ENCODE data around the gene AKAP13.

The AKAP13 gene

GRCh38 chr15:85588677-85589076, 208.3 kb downstream of the AKAP13 start:
- no peak for FAIRE-seq
- no peak for DNase-seq (ENCODE audit: insufficient read length, low spot score)
- no peak for TF ChIP-seq POLR2AphosphoS5 (IDR thresholded peaks at IDR 0.05; ENCODE audit: low read depth, low read length)
- no peak for TF ChIP-seq PAX5 (IDR thresholded peaks at IDR 0.05; ENCODE audit: insufficient read depth, low read length, severe bottlenecking)
- no peak for TF ChIP-seq POU2F2 (IDR thresholded peaks at IDR 0.05; ENCODE audit: low read depth, low read length)
- no peak for TF ChIP-seq TAF1 (IDR thresholded peaks at IDR 0.05; ENCODE audit: low read depth, low read length)
- TF ChIP-seq SPI1 (IDR thresholded peaks at IDR 0.05; ENCODE audit: low read depth, low read length), result no peak
- no peak for TF ChIP-seq POLR2A (IDR thresholded peaks at IDR 0.05; ENCODE audit: low read depth, low read length)

- no peak for FAIRE-seq
- no peak for DNase-seq (ENCODE audit: insufficient read length, low spot score)
- TF ChIP-seq TAF1 (IDR thresholded peaks at IDR 0.05; ENCODE audit: low read depth, low read length) (no peak), POLR2A (IDR thresholded peaks at IDR 0.05; ENCODE audit: low read depth, low read length) (no peak), POLR2AphosphoS5 (IDR thresholded peaks at IDR 0.05; ENCODE audit: low read depth, low read length) (no peak), PAX5 (IDR thresholded peaks at IDR 0.05; ENCODE audit: insufficient read depth, low read length, severe bottlenecking) (no peak), POU2F2 (IDR thresholded peaks at IDR 0.05; ENCODE audit: low read depth, low read length) (no peak), SPI1 (IDR thresholded peaks at IDR 0.05; ENCODE audit: low read depth, low read length) (no peak)
Measured at GRCh38 chr15:85589851-85590250, 209.4 kb downstream of the AKAP13 start.

- FAIRE-seq (no peak), DNase-seq (ENCODE audit: insufficient read length, low spot score) (no peak)
- no peak for TF ChIP-seq PAX5 (IDR thresholded peaks at IDR 0.05; ENCODE audit: insufficient read depth, low read length, severe bottlenecking)
- no peak for TF ChIP-seq POLR2AphosphoS5 (IDR thresholded peaks at IDR 0.05; ENCODE audit: low read depth, low read length)
- no peak for TF ChIP-seq POLR2A (IDR thresholded peaks at IDR 0.05; ENCODE audit: low read depth, low read length)
- TF ChIP-seq TAF1 (IDR thresholded peaks at IDR 0.05; ENCODE audit: low read depth, low read length), result no peak
- TF ChIP-seq SPI1 (IDR thresholded peaks at IDR 0.05; ENCODE audit: low read depth, low read length), result no peak
- TF ChIP-seq POU2F2 (IDR thresholded peaks at IDR 0.05; ENCODE audit: low read depth, low read length), result no peak
Measured at GRCh38 chr15:85591622-85592021, 211.2 kb downstream of the AKAP13 start.

- TF ChIP-seq SPI1 (IDR thresholded peaks at IDR 0.05; ENCODE audit: low read depth, low read length) (no peak), POU2F2 (IDR thresholded peaks at IDR 0.05; ENCODE audit: low read depth, low read length) (no peak), PAX5 (IDR thresholded peaks at IDR 0.05; ENCODE audit: insufficient read depth, low read length, severe bottlenecking) (no peak), POLR2AphosphoS5 (IDR thresholded peaks at IDR 0.05; ENCODE audit: low read depth, low read length) (no peak), POLR2A (IDR thresholded peaks at IDR 0.05; ENCODE audit: low read depth, low read length) (no peak), TAF1 (IDR thresholded peaks at IDR 0.05; ENCODE audit: low read depth, low read length) (no peak)
- no peak for FAIRE-seq
- DNase-seq (ENCODE audit: insufficient read length, low spot score), result no peak
Measured at GRCh38 chr15:85592148-85592547, 211.7 kb downstream of the AKAP13 start.

- DNase-seq (ENCODE audit: insufficient read length, low spot score) (no peak), FAIRE-seq (no peak)
- TF ChIP-seq POU2F2 (IDR thresholded peaks at IDR 0.05; ENCODE audit: low read depth, low read length) (no peak), PAX5 (IDR thresholded peaks at IDR 0.05; ENCODE audit: insufficient read depth, low read length, severe bottlenecking) (no peak)
Measured at GRCh38 chr15:85593809-85594445, 213.5 kb downstream of the AKAP13 start.

GRCh38 chr15:85595804-85596536, 215.6 kb downstream of the AKAP13 start:
- FAIRE-seq (peak; percentile 33), DNase-seq (ENCODE audit: insufficient read length, low spot score) (no peak)
- TF ChIP-seq PAX5 (IDR thresholded peaks at IDR 0.05; ENCODE audit: insufficient read depth, low read length, severe bottlenecking) (no peak), TAF1 (IDR thresholded peaks at IDR 0.05; ENCODE audit: low read depth, low read length) (no peak)

- TF ChIP-seq POLR2AphosphoS5 (IDR thresholded peaks at IDR 0.05; ENCODE audit: low read depth, low read length) (no peak), POLR2A (IDR thresholded peaks at IDR 0.05; ENCODE audit: low read depth, low read length) (no peak), TAF1 (IDR thresholded peaks at IDR 0.05; ENCODE audit: low read depth, low read length) (no peak), PAX5 (IDR thresholded peaks at IDR 0.05; ENCODE audit: insufficient read depth, low read length, severe bottlenecking) (no peak), POU2F2 (IDR thresholded peaks at IDR 0.05; ENCODE audit: low read depth, low read length) (no peak), SPI1 (IDR thresholded peaks at IDR 0.05; ENCODE audit: low read depth, low read length) (no peak)
- FAIRE-seq (peak; percentile 26), DNase-seq (ENCODE audit: insufficient read length, low spot score) (no peak)
Measured at GRCh38 chr15:85597155-85597815, 216.9 kb downstream of the AKAP13 start.

GRCh38 chr15:85598219-85598618, 217.8 kb downstream of the AKAP13 start:
- no peak for TF ChIP-seq TAF1 (IDR thresholded peaks at IDR 0.05; ENCODE audit: low read depth, low read length)
- no peak for TF ChIP-seq POLR2AphosphoS5 (IDR thresholded peaks at IDR 0.05; ENCODE audit: low read depth, low read length)
- no peak for TF ChIP-seq POU2F2 (IDR thresholded peaks at IDR 0.05; ENCODE audit: low read depth, low read length)
- TF ChIP-seq POLR2A (IDR thresholded peaks at IDR 0.05; ENCODE audit: low read depth, low read length), result no peak
- TF ChIP-seq SPI1 (IDR thresholded peaks at IDR 0.05; ENCODE audit: low read depth, low read length), result no peak
- TF ChIP-seq PAX5 (IDR thresholded peaks at IDR 0.05; ENCODE audit: insufficient read depth, low read length, severe bottlenecking), result no peak
- FAIRE-seq, result no peak
- DNase-seq (ENCODE audit: insufficient read length, low spot score), result no peak

- no peak for TF ChIP-seq POLR2AphosphoS5 (IDR thresholded peaks at IDR 0.05; ENCODE audit: low read depth, low read length)
- TF ChIP-seq PAX5 (IDR thresholded peaks at IDR 0.05; ENCODE audit: insufficient read depth, low read length, severe bottlenecking), result no peak
- TF ChIP-seq SPI1 (IDR thresholded peaks at IDR 0.05; ENCODE audit: low read depth, low read length), result no peak
- no peak for TF ChIP-seq POLR2A (IDR thresholded peaks at IDR 0.05; ENCODE audit: low read depth, low read length)
- no peak for TF ChIP-seq POU2F2 (IDR thresholded peaks at IDR 0.05; ENCODE audit: low read depth, low read length)
- no peak for TF ChIP-seq TAF1 (IDR thresholded peaks at IDR 0.05; ENCODE audit: low read depth, low read length)
- FAIRE-seq (no peak), DNase-seq (ENCODE audit: insufficient read length, low spot score) (no peak)
Measured at GRCh38 chr15:85598718-85599398, 218.5 kb downstream of the AKAP13 start.

Data from GM12891 (cell line).